ENCODE measurements around the gene PRR5L. TPM values are rescaled to one million over a fixed set of nuclear protein-coding genes. Genes with fewer than 3 reads are reported as not detected.
"Not testable (repeated sequence)": the region's sequence is repeated elsewhere in the genome, so short reads cannot be mapped to it uniquely, and the experiment has no call there.

The PRR5L gene
- total RNA-seq, 1 donor from 2014 or later: 2.1 TPM

DNA sequence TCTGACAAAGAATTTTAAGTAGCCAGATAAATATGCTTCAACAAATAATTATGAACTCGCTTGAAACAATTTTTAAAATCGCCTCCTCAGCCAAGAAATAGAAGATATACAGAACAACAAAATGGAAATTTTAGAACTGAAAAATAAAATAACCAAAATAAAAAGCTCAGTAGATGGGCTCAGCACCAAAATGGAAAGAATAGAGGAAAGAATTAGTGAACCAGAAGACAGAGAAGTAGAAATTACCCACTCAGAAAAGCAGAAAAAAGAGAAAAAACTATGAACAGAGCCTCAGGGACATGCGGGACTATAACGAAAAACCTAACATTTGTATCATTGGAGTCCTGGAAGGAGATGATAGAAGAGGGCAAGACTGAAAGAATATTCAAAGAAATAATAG is 14.2 kb upstream of the PRR5L start:
- no peak for ATAC-seq

DNA sequence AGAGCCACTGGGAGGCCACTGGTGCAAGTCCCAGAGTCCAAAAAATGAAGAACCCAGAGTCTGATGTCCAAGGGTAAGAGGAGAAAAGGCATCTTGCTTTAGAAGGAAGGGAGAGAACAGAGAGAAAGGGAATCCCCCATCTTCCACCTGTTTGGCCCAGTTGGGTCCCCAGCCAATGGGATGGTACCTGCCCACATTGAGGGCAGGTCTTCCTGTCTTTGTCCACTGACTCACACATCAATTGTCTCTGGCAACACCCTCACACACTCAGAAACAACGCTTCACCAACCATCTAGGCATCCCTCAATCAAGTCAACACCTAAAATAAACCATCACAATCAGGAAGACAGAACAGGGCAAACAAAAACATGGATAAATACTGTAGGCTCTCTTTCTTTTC is 13.2 kb upstream of the PRR5L start:
- no peak for ATAC-seq

- ATAC-seq: no peak
These were observed 7.5 kb upstream of the PRR5L start for GRCh38 chr11:36288442-36289225.

GRCh38 chr11:36289226-36289852 is 6.7 kb upstream of the PRR5L start, which contains the start of gene COMMD9:
Gene COMMD9 (minus strand): TSS chr11:36289424. CDS start chr11:36289412, 12 bp downstream.
- peak; percentile 98 for ATAC-seq

GRCh38 chr11:36292311-36292722 is 3.8 kb upstream of the PRR5L start:
- ATAC-seq: peak; percentile 32

DNA sequence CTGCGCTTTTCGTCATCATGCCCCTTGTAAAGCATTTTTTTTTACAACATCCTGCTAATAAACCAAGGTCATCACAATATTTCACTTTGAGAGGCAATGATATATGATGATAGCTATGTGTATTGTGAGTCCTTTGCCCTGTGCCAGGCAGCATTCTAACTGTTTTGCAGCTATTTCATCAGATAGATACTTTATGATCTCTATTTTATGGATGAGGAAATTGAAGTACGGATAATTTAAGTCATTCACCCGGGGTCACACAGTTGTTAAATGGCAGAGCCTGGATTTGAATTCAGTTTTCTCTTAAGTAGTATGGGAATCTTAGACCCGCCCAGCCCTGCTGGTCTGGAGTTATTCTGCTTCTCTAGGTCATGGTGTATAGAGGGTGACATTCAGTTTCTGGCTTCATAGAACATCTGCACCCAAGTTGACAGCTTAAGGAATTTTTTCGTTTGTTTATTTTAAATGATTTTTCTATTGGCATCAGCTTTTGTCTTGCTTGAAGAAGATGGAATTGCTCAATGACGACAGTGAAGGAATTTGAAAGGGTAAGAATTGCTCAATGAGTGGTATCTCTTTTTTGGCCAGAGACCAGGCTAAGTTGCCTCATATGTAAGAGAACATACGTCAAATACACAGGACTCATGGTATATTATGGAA is 926 bp downstream of the PRR5L start:
- ATAC-seq: no peak

GRCh38 chr11:36300650-36301049 is 4.6 kb downstream of the PRR5L start:
- peak; percentile 84 for ATAC-seq

DNA sequence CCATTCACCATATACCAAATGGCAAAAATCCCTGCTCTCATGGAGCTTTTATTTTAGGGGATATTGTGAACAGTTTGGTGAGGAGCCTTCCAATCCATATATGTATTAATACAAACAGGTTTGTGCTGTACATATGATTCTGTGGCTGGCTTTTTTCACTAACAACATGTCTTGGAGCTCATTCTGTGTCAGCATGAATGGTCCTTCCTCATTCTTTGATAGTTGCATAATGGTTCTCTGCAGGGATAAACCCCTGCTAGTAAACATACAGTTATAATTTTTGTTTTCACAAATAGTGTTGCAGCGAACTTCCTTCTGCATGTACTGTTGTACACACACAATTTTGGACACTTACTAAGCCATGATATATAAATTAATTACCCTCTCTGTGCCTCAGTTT is 8.3 kb downstream of the PRR5L start:
- peak; percentile 37 for ATAC-seq

GRCh38 chr11:36305047-36305446 is 9.0 kb downstream of the PRR5L start:
- no peak for ATAC-seq

DNA sequence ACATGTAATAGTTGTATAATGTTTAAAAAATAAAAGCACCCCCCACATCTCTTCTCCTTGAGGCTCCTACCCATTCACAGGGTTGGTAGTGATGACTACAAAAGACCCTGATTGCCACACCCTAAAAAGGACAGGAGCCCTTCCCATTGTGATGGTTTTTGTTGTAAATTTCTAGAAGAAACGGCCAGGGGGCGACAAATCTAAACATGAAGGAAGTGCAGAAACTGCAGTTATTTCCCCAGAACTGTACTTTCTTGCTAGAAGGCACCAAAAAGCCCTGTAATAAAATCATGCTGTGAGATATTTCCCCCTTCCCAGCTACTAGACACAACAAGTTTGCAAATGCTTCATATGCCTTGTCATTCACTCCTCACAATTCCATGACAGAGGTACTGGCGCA is 10.8 kb downstream of the PRR5L start:
- ATAC-seq: no peak

DNA sequence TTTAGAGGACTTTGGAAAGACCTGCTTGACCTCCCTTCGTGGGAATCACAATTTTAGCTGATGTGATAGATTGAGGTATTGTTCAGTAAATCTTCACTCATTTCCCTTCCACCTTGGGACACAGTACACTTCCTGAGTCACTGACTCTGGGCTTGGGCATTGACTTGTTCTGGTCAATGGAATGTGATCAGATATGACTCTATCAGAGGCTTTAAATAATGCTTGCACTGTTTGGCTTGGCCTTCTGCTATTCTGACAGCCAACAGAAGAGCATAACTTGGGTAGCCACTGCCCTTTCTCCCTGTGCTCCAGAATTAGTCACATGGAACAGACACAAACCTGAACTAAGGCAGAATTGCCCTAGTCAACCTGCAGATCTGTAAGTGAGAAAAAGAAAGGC is 12.5 kb downstream of the PRR5L start:
- no peak for ATAC-seq

- peak; percentile 43 for ATAC-seq
These were observed 13.7 kb downstream of the PRR5L start for GRCh38 chr11:36309779-36310178.

DNA sequence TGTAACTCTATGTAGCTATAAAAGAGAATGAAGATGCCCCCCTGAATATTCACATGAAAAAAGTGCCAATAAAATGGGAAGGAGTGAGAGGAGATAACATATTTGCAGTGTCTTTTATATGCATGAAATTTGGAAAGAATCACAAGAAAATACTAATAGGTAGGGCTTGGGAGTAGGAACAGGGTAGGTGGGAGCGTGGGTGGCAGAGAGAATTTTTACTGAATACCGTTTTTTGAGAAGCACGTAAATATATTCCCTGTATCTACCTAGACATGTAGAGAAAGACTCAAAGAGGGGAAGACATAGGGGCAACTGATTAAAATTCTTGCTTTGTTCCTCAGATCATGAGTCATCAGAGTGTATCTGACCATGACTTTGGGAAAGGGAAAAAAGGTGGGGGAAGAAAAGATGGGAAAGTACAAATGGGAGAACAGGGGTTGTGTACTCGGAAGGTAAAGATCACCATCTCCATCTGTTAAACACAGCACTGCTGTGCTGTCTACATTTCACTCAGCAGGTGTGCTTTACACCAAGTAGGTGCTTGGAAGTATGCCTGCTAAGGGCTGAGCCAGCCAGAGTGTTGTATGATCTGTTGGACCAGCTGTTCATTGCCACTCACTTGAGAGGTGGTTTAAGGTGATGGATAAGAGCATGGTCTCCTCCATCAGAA is 16.0 kb downstream of the PRR5L start:
- no peak for ATAC-seq

GRCh38 chr11:36312611-36313472 is 16.8 kb downstream of the PRR5L start:
- ATAC-seq: no peak

DNA sequence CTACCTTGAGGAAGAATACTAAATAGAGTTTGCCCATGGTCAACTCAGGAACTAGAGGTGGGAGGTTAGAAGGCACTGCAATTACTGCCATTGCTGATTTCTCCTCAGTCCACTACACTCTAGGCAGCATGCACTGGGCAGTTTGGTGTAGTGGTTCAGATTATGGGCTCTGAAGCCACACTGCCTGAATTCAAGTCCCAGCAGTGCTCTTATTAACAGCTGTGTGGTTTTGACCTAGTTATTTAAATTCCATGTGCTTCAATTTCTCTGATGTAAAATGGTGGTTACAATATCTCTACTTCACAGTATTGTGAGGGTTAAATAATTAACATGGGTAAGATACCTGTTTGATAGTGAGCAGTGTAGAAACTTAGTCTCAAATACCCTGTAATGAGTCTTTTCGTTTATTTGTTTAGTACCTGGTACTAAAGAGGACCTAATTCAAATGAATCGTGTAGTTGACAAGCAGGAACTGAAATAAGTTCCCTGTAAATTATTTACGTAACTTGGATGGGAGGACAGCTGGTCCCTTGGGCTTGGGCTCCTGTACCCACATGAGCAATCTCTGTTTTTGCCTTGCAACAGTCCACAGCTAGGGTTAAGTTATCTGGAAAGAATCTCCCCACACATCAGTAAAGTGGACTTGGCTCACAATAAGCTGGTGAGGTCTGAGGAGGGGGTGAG is 17.8 kb downstream of the PRR5L start:
- ATAC-seq: no peak

GRCh38 chr11:36314434-36314767 is 18.3 kb downstream of the PRR5L start:
- ATAC-seq: no peak

DNA sequence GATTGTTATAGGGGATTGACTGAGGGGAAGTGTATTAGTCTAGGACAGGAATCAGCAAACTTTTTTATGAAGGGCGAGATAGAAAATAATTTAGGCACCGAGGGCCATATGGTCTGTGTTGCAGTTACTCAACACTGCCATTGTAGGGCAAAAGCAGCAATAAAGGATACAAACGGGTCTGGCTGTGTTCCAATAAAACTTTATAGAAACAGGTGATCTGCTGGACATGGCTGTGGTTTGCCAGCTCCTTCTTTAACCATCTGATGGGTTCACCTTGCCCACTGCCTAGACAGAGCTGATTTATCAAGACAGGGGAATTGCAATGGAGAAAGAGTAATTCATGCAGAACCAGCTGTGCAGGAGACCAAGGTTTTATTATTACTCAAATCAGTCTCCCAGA is 20.0 kb downstream of the PRR5L start:
- ATAC-seq: no peak

DNA sequence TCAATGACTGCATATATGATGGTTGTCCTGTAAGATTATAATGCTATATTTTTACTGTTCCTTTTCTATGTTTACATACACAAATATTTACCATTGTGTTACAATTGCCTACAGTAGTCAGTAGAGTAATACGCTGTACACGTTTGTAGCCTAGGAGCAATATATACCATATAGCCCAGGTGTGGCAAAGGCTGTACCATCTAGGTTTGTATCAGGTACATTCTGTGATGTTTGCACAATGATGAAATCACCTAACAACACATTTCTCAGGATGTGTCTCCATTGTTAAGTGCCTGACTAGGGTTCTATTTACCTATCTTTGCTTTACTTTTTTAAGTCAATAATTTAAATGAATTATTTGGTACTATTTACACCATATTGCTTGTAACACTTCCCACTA is 21.9 kb downstream of the PRR5L start:
- ATAC-seq: no peak

DNA sequence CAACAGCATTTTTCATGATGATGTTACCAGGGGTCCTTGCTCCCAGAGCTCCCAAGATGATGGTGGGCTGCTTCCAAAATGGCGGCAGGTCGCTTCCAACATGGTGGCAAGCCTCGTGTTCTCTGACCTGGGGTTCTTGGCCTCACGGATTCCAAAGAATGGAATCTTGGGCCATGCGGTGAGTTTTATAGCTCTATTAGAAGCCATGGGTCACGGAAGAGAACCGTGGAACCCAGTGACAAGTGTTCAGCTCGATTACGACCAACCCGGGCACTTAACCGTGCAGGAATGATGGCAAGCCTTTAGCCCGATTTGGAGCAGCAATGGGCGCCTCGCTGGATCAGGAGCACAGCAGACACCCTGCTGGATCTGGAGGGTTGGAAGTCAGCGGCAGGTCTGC is 28.9 kb downstream of the PRR5L start:
- ATAC-seq: not testable (repeated sequence)

DNA sequence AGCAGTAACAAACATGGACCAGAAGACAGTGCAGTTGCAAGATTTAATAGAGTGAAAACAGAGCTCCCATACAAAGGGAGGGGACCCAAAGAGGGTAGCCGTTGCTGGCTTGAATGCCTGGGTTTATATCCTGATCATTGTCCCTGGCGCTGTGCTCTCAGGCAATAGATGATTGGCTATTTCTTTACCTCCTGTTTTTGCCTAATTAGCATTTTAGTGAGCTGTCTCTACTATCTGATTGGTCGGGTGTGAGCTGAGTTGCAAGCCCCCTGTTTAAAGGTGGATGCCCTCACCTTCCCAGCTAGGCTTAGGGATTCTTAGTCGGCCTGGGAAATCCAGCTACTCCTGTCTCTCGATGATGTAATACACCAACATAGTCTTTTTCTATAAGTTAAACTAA is 29.3 kb downstream of the PRR5L start:
- ATAC-seq: not testable (repeated sequence)

All from esophagus mucosa (tissue), 1 donor.